Activated CD4-positive, alpha-beta T cell treated with anti-CD3 and anti-CD28 coated beads for 24 hours (primary cell): ENCODE data around the gene UNC119.
"Not testable (repeated sequence)": the region's sequence is repeated elsewhere in the genome, so short reads cannot be mapped to it uniquely, and the experiment has no call there.

Experiments used
- DNase-seq, 2 donors: peaks; one replicate each; pipeline ENCODE4 v3.0.0-alpha.2; 2020; ENCODE audit warnings: low read depth in 2 of 2

Gene UNC119

GRCh38 chr17:28522281-28522680 is 30.1 kb downstream of the UNC119 start:
- not testable (repeated sequence) for DNase-seq

DNA sequence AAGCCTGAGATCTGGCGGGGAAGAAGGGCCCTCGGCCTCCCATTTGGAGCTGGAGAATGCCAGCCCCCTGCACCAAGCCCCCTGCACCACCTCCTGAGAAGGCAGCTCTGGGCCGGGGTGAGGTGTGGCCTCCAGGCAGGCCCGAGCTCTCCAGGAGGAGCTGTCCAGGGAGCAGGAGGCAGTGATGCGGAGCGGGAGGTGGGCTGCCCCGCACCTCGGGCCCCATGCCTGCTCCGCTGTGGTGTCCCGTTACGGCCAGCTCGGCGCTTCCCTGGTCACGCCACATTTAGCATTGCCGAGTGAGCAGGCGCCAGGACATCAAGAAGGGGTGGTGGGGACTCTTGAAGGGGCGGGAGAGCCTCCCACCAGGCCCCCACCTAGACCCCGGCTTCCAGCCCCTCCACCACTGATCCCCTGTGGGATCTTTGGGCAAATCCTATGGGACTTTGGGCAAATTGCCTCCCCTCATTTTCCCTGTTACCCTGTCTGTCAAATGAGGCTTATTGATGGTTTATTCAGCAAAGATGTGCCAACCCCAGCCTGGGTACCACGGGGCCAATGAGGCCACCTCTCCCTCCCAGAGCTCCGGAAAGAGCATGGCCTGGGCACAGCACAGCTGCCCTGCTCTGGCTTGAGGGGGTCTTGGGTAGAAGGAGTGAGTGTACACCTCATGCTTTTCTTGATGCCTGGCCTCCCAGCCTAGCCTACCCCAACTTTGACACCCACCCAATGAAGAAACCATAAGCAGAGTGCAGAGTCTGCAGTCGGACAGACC is 30.9 kb downstream of the UNC119 start:
- no peak for DNase-seq

DNA sequence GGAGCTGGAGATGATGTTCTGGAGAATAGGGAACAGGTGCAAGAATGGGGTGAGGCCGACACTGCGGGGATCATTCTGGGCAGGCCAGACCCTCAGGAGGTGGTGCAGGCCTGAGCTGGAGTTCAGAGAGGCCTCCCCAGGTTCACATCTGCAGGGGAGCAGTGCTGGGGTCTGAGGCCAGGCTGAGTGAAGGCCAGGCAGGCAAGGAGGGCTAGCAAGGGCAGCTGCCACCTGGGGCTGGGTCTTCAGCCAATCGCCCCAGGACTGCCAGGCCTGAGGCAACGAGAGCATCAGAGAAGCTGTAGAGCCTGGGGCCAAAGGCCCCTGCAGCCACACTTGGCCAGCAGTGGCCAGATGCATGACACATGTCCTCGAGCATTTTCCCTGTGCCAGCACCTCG is 31.7 kb downstream of the UNC119 start:
- DNase-seq: no peak

DNA sequence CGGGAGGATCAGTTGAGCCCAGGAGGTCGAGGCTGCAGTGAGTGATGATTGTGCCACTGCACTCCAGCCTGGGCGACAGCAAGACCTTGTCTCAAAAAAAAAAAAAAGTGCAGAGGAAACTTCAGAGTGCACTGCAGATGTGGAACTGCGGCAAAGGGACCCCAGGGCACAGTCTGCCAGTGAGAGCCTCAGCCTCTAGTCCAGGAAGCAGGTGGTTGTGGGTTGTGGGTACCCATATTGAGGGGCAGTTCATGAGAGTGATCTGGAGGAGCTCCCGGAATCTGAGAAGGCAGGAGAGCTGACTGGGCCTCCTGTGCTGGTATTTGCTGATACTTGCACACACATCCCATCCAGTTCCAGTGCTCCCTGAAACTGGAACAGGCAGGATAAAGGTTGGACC is 33.2 kb downstream of the UNC119 start:
- no peak for DNase-seq

GRCh38 chr17:28518578-28518977 is 33.8 kb downstream of the UNC119 start:
- no peak for DNase-seq

DNA sequence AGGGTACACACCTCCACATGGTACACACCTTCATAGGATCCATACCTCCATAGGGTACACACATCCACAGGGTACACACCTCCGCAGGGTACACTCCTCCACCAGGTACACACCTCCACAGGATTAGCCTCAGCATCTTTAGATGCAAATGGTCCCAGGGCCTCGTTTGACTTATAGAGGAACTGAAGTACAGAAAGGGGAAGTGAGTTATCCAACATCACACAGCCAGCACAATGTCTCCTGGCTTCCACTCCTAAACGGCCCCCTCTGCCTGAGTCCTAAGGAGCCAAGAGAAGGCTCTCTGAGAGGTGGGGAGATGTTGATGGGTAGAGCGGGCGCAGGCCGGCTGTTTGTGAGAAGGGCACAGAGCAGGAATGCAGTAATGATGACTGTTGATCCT is 34.3 kb downstream of the UNC119 start:
- DNase-seq: no peak

DNA sequence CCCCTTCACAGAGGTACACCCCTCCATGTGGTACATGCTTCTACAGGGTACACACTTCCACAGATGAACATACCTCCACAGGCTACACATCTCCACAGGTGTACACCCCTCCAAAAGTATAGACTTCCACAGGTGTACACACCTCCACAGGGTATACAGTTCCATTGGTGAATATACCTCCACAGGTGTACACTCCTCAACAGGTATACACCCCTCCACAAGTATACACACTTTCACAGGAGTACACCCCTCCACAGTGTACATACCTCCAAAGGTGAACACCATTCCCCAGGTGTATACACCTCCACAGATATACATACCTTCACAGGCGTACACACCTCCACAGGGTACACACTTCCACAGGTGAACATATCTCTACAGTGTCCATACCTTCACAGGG is 36.9 kb downstream of the UNC119 start:
- no peak for DNase-seq

GRCh38 chr17:28514561-28515002 is 37.8 kb downstream of the UNC119 start:
- DNase-seq: no peak

DNA sequence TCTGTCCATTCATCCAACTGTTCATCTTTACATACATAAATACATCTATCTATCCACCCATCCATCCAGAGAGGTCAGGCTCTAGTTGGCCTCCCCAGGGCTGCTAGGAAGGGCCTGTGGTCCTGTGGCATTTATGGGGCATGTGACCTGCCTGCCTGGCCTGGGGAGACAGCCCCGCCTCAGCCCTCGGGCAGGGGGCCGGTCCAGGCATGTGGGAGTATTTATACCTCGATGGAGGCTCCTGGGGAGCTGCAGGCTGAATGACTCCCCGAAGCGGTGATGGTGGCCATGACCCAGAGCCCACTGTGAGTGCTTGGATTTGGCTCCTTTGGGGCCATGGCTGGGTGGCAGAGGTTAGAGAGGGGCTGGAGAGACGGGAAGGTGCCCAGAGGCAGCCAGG is 38.9 kb downstream of the UNC119 start:
- no peak for DNase-seq

- DNase-seq: no peak
Observed at GRCh38 chr17:28511858-28512461, 40.5 kb downstream of the UNC119 start.

DNA sequence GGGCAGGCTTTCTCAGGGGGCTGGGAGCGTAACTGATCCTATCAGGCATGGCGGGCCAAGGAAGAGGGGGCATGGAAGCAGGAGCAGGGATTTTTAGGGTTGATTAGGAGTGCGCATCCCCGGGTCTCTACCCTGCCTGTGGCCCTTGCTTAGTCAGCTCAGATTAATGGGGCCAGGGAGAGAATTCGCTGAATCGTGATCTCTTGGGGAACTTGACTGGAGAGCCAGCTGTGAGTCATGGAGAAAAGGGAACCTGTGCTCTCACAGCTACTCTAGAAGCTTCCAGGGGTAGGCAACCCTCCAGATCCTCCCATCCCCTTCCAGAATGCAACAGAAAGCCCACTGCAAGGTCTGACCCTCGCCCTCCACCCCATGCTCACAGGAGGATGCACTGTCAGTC is 42.6 kb downstream of the UNC119 start:
- DNase-seq: no peak

DNA sequence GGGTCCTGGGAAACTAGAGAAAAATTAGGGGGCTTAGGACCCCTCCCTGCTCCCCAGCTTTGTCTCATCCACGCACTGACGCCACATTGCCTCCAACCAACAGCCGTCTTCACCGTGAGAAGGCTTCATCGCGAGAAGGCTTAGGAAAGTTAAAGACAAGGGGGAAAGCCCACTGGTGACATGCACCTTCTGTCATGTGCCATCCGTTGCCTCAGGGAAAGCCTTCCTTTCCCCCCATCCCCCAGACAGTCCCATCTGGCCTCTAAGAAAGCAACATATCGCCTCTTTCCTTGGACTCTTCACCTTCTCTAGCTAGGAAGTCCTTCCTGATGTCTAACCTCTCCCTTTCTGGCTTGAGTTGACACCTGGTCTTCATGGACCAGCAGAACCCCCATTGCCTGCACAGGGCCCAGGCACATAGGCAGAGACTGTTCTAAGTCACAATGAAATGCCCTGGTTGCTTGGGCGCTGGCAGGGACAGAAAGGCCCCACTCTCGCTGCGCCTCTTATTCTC is 44.2 kb downstream of the UNC119 start:
- no peak for DNase-seq

GRCh38 chr17:28507567-28508203 is 44.7 kb downstream of the UNC119 start:
- no peak for DNase-seq

- no peak for DNase-seq
Observed at GRCh38 chr17:28506763-28507487, 45.5 kb downstream of the UNC119 start.

DNA sequence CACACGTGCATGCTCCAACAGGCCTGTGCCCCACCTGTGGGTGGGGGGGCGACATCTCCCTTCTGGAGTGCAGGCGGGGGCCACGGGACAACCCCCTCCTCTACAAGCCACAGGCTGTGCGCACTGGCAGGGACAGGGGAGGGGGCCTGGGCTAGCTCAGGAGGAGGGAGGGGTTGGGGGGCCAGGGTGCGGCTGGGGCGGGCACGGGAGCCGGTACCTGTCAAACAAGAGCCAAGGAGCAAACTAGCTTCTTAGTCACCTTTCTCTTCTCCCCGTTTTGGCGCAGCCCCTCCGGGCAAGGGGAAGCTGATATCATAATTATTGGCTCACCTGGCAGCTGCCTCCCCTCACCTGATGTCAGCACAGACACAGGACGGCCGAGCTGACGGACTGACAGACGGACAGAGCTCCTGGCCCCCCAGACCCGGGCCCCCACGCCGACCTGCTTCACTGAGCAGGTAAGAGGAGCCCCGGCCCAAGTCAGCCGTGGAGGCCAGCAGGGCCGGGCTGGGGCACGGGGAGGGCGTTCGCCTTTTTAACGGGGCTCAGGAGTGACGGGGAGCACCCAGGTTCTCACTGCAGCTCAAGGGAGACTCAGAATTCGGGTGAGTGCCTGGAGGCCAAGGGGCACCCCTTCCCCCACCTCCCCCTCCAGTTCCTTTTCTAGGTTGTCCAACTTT is 46.3 kb downstream of the UNC119 start, which contains the start of gene FOXN1:
TSS of gene FOXN1 (plus strand) at position 363 of the 680 bp plus-strand sequence. CDS start 17,622 bp downstream, outside the sequence.
- no peak for DNase-seq

GRCh38 chr17:28503420-28503819 is 49.0 kb downstream of the UNC119 start:
- no peak for DNase-seq

- DNase-seq: no peak
Observed at GRCh38 chr17:28501421-28502284, 50.8 kb downstream of the UNC119 start.

DNA sequence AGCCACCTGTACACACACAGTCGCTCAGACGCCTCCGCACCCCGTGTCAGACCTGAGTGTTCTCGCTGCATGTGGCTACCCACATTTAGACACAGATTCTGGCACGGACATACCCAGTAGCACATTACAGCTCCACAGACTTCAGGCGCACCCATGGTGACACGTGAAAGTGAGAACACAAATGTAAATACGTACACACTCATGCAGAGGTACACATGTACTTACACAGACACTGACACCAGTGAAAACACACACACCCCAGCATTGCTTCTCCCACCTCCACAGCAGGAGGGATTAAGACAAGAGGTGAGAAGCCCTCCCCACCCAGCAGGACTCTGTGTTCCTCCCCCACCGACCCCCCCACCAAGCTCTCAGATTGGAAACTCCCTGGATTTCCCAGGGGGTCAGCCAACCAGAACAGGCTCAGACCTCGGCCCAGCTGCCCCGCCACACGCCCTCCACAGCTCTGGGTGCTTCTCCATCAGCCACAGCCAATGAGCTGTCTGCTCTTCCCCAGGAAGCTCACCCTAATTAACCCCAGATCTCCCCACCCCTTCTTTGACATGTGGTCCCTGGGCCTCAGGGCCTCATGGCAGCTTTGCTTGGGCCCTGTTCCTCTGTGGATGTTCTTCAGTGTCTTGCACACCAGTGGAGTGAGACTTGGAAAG is 51.6 kb downstream of the UNC119 start:
- DNase-seq: no peak

DNA sequence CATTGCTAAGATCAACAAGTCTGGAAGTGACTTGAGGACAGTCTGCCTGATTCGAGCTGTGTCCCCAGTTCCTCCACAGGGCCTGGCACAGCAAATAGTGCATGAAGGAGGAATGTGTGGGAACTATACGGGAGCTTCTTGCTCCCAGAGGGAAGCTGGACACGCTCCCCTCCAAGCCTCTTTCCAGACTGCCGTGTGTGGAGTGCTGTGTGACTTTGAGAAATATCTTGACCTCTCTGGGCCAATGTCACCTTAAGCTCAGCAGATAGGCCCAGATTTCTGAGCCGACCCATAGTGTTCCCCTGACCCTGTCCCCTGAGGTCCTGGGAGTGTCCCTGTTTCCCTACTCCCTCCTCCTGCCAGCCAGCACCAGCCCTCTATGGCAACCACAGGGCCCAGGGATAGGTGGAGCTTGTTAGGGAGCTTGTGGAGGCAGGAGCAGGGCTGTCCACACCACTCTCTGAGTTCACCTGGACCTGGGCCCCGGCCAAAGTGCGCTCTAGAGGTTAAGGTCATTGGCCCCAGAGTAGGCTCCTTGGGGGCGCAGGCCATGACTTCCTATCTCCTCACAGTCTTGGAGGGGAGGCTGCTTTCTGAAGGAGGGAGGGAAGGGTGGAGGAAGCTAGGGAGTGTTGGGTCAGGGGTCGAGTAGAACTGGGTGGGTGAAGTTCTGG is 52.6 kb downstream of the UNC119 start:
- no peak for DNase-seq

DNA sequence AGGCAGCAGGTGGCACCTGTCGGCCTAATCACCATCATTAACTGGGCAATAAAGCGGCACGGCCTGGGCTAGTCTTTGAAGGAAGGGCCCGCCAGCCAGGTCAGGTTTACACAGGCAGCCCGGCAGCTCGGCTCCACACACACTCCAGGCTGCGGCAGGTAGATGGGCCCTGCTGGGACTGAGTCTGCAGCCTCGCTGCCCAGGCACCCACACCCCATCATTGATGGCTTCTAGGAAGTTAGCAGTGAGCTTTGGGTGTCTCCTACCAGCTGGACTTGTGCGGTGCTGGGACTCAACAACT is 53.1 kb downstream of the UNC119 start:
- no peak for DNase-seq
